ENCODE results near the gene ZDHHC22. TPM values are rescaled to one million over a fixed set of nuclear protein-coding genes. Genes with fewer than 3 reads are reported as not detected.

ZDHHC22 gene
- total and polyA plus RNA-seq, 12 donors: 0.06 to 1.2 (median 0.24) TPM; not detected in 7

GRCh38 chr14:77103951-77104350 lies 37.6 kb downstream of the ZDHHC22 start:
- no peaks in the 10 kb centered on the region for H3K9me3 ChIP-seq (replicated peaks in 1 of 3)
- H3K27me3 ChIP-seq: no peaks in the 10 kb centered on the region
- intact Hi-C loops (cut with DNase I): no loop called here
- H3K4me3 ChIP-seq: no peak overlapping the region
- peaks cover 0 to 14% of the 10 kb centered on the region in 2 donors for H3K36me3 ChIP-seq (replicated peaks in 1 of 2)
- 93 to 97% (median 95%) methylated on average over 6 of the region's 6 CpGs for WGBS, 4 donors
- peak overlapping the region in 2 of 5 donors; percentile 22 to 35 for H3K27ac ChIP-seq
- no peak for TF ChIP-seq POLR2A (IDR thresholded peaks at IDR 0.05)
- TF ChIP-seq CTCF (IDR thresholded peaks at IDR 0.05): no peak
- DNase-seq: no peak
- H3K4me1 ChIP-seq (replicated peaks in 1 of 2): peaks cover 25 to 81% of the 10 kb centered on the region in 2 donors

DNA sequence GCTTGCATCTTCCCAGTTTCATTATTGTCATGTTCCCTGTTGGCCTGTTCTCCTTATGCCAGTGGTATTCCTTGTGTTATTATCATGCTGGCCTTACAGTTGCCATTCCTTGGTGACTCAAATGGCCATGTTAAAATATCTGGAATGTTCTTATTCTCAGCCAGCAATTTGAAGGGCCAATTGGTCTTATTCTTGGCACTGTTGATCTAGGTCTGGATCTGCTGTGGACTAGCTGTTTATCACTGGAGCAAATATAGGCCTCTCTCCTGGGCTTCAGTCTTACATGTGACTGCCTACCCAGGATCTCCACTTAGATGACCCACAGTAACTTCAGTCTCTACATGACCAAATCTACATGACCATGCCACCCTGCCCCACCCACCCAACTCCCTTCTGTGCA lies 38.1 kb downstream of the ZDHHC22 start:
- TF ChIP-seq CTCF (IDR thresholded peaks at IDR 0.05) (no peak), POLR2A (IDR thresholded peaks at IDR 0.05) (no peak)
- DNase-seq: no peak
- peaks cover 26 to 82% of the 10 kb centered on the region in 2 donors for H3K4me1 ChIP-seq (replicated peaks in 1 of 2)
- H3K27me3 ChIP-seq: no peaks in the 10 kb centered on the region
- H3K36me3 ChIP-seq (replicated peaks in 1 of 2): peaks cover 0 to 14% of the 10 kb centered on the region in 2 donors
- peak overlapping the region in 2 of 5 donors; percentile 22 to 35 for H3K27ac ChIP-seq
- no peak overlapping the region for H3K4me3 ChIP-seq
- no peaks in the 10 kb centered on the region for H3K9me3 ChIP-seq (replicated peaks in 1 of 3)
- intact Hi-C loops (cut with DNase I): no loop called here

DNA sequence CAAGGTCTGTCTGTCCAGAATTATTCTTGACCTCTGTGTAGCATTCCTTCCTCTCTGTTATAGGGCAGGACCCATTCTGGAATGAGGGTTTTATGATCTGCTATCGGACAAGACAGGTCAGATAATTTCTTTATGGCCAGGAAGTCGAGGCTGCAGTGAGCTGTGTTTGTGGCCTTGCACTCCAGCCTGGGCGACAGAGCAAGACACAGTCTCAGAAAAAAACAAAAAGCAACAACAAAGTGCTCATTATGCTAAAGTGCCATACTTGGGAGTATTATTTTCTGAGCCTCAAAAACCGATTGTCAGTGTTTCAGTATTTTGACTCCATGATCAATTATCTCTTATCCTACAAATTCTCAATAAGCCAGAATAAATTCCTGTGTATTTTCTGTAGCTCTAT lies 39.4 kb downstream of the ZDHHC22 start:
- Histone ChIP-seq H3K27me3 (no peaks in the 10 kb centered on the region), H3K4me1 (replicated peaks in 1 of 2) (peaks cover 31 to 78% of the 10 kb centered on the region in 2 donors), H3K4me3 (no peak overlapping the region), H3K9me3 (replicated peaks in 1 of 3) (no peaks in the 10 kb centered on the region), H3K36me3 (replicated peaks in 1 of 2) (peaks cover 0 to 9% of the 10 kb centered on the region in 2 donors), H3K27ac (no peak overlapping the region)
- intact Hi-C loops (cut with DNase I): no loop called here
- TF ChIP-seq CTCF (IDR thresholded peaks at IDR 0.05) (no peak), POLR2A (IDR thresholded peaks at IDR 0.05) (no peak)
- 30 to 55% (median 45%) methylated on average over 4 of the region's 4 CpGs for WGBS, 4 donors
- DNase-seq: no peak

- H3K36me3 ChIP-seq (replicated peaks in 1 of 2): no peaks in the 10 kb centered on the region
- H3K4me3 ChIP-seq: no peak overlapping the region
- H3K9me3 ChIP-seq (replicated peaks in 1 of 3): no peaks in the 10 kb centered on the region
- 71 to 81% (median 73%) methylated on average over 3 of the region's 3 CpGs for WGBS, 4 donors
- TF ChIP-seq CTCF (IDR thresholded peaks at IDR 0.05) (no peak), POLR2A (IDR thresholded peaks at IDR 0.05) (no peak)
- no peaks in the 10 kb centered on the region for H3K27me3 ChIP-seq
- DNase-seq: no peak
- H3K27ac ChIP-seq: peak overlapping the region in 2 of 5 donors; percentile 26 to 45
- intact Hi-C loops (cut with DNase I): no loop called here
- peaks cover 34 to 72% of the 10 kb centered on the region in 2 donors for H3K4me1 ChIP-seq (replicated peaks in 1 of 2)
These were observed 40.6 kb downstream of the ZDHHC22 start for GRCh38 chr14:77100961-77101360.

All from adrenal gland (tissue), 12 donors.